Testis (tissue), 2 donors: ENCODE measurements around the gene CHRDL1.

Source experiments
- POLR2A ChIP-seq: fragments of 450-650 bp; IDR thresholded peaks from one replicate; pipeline ENCODE4 v1.6.1; 2017; ENCODE audit warnings: antibody characterized with exemption, mild to moderate bottlenecking, moderate library complexity
- TF ChIP-seq, protein P1 (sequence below), 3 experiments: fragments of 450-650 bp in 2 of 3; fragments of 200-600 bp in 1 of 3; sonication (generic) in 1 of 3; IDR thresholded peaks; one replicate each; pipeline ENCODE4 v1.5.1; 2016 to 2019; ENCODE audit warnings: antibody characterized with exemption in 3 of 3, mild to moderate bottlenecking in 2 of 3, moderate library complexity in 1 of 3

DNA sequence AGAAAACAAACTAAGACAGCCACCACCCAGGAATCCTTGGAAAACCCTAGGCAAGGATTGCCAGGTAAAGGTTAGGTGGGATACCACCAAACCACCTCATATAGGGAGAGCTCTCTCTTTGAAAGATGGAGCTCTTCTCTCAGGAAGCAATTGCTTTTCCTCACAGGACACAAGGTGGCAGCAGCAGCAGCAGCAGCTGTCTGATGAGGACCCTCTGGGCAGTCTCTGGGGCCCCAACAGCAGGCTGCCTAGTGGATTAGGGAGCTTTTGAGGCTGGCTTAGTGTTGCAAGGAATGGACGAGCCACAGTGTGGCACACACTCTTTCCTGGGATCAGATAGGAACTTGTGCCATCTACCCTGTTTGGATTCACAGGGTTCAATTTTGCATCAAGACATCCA, 41.4 kb upstream of the CHRDL1 start:
- TF ChIP-seq, protein P1, sequence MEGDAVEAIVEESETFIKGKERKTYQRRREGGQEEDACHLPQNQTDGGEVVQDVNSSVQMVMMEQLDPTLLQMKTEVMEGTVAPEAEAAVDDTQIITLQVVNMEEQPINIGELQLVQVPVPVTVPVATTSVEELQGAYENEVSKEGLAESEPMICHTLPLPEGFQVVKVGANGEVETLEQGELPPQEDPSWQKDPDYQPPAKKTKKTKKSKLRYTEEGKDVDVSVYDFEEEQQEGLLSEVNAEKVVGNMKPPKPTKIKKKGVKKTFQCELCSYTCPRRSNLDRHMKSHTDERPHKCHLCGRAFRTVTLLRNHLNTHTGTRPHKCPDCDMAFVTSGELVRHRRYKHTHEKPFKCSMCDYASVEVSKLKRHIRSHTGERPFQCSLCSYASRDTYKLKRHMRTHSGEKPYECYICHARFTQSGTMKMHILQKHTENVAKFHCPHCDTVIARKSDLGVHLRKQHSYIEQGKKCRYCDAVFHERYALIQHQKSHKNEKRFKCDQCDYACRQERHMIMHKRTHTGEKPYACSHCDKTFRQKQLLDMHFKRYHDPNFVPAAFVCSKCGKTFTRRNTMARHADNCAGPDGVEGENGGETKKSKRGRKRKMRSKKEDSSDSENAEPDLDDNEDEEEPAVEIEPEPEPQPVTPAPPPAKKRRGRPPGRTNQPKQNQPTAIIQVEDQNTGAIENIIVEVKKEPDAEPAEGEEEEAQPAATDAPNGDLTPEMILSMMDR (IDR thresholded peaks at IDR 0.05): no peak
- no peak for TF ChIP-seq POLR2A
